H1 (cell line): ENCODE data around the gene STIL.

Experiments
- TF ChIP-seq, protein P1 (sequence below), 3 experiments: IDR thresholded peaks; 1 replicate in 2 of 3; 2 replicates in 1 of 3; pipeline versions ENCODE4 v1.5.1 to v1.6.1; 2011; ENCODE audit warnings: low read length in 3 of 3, mild to moderate bottlenecking in 3 of 3, inconsistent platforms in 2 of 3, low read depth in 1 of 3, moderate library complexity in 1 of 3; ENCODE audit not compliant: insufficient read depth in 1 of 3; ENCODE audit errors: control extremely low read depth in 1 of 3
- TF ChIP-seq, protein P2 (sequence below): IDR thresholded peaks from 2 replicates; pipeline ENCODE4 v1.6.1; 2012; ENCODE audit warnings: inconsistent platforms

DNA sequence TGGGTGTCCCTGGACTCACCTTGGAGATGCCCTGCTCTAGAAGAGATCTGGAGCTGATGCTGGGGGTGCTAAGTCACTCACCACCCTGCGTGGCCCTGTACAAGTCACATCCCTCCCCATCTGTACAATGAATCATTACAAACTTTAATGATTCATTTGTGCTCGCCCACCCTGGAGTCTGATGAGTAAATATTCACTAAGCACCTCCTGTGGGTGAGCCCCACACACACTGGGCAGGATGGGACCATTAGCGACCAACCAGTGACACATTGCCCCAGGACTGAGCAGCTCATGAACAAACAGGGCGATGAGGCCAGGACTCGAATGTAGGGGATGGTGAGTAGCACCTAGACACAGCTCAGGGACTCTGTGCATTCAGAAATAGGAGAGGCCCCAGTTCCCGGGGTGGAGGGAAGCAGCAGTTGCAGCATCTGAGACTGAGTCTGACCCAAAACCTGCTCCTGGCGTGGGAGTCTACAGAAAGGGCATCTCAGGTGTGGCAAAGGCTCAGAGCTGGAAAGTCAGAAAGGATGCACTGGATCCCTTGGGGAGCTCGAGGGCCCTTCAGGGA, 106.1 kb downstream of the STIL start:
- TF ChIP-seq, protein P1, sequence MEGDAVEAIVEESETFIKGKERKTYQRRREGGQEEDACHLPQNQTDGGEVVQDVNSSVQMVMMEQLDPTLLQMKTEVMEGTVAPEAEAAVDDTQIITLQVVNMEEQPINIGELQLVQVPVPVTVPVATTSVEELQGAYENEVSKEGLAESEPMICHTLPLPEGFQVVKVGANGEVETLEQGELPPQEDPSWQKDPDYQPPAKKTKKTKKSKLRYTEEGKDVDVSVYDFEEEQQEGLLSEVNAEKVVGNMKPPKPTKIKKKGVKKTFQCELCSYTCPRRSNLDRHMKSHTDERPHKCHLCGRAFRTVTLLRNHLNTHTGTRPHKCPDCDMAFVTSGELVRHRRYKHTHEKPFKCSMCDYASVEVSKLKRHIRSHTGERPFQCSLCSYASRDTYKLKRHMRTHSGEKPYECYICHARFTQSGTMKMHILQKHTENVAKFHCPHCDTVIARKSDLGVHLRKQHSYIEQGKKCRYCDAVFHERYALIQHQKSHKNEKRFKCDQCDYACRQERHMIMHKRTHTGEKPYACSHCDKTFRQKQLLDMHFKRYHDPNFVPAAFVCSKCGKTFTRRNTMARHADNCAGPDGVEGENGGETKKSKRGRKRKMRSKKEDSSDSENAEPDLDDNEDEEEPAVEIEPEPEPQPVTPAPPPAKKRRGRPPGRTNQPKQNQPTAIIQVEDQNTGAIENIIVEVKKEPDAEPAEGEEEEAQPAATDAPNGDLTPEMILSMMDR (IDR thresholded peaks at IDR 0.05; ENCODE audit: control extremely low read depth in 1 of 3, insufficient read depth in 1 of 3, low read depth in 1 of 3, low read length in 3 of 3), result no peak
- TF ChIP-seq, protein P2, sequence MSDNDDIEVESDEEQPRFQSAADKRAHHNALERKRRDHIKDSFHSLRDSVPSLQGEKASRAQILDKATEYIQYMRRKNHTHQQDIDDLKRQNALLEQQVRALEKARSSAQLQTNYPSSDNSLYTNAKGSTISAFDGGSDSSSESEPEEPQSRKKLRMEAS, result no peak
